Measurements from ENCODE around the gene ITPR3.
"Not testable (repeated sequence)": the region's sequence is repeated elsewhere in the genome, so short reads cannot be mapped to it uniquely, and the experiment has no call there.

The ITPR3 gene

GRCh38 chr6:33591424-33592032, 29.6 kb upstream of the ITPR3 start:
- no peak for DNase-seq

DNA sequence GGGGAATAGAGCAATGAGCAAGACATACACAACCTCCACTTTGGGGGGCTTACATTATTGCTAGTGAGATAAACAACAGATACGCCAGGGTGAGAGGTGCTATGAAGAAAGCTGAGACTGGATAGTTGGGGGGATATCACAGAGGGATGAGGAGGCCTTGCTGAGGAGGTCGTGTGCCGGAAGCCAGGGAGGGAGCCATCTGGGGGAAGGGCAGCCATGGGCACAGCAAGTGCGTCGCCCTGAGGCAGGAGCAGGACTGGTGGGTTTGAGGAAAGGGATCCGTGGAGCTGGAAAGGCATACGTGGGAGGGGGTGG, 28.9 kb upstream of the ITPR3 start:
- DNase-seq: no peak

DNA sequence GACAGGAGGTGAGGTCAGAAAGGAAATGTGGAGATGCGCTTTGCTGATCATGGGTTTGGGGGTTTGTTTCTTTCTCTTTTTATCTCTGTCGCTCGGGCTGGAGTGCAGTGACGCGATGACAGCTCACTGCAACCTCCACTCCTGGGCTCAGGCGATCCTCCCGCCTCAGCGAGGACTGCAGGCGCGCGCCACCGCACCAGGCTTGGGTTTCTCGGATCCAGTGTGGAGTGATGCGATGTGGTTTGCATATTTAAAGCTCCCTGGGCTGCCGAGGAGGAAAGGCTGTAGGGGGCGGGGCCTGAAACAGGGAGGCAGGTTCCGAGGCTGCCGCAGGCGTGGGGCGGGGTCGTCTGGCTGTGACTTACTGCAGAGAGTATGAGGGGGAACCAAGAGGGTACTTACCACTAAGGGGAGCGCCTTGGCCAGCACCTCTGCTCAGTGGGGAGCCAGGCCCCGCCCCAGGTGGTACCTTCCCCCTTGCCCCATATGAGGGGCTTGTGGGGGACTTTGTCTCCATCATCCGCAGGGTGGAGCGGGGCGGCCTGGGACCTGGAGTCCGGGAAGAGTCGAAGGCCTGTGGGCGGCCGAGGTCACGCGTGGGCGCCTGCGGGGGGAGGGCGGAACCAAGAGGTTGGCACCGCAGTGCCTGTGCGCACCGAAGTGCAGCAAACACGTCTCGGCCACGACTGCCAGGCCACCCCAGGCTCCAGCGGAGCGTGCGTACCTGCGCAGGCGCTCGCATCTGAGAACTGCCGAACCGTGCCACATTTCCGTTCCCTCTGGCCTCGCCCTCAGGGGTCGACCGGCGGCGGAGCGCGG, 28.3 kb upstream of the ITPR3 start:
- DNase-seq: no peak

DNA sequence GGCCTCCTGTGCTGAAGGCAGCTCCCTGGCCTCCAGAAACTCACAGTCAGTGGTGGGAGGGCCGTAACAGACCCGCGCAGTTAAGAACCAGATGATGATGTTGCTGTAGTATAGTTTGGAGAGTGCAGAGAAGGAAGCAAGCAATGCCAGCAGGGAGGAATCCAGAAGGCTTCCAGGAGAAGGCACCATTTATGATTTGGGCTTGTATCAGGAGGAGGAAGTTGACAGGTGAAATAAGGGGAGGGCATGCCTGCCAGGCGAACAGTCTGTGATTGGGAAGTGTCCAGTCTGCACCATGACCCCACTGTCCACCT, 27.8 kb upstream of the ITPR3 start:
- DNase-seq: no peak

DNA sequence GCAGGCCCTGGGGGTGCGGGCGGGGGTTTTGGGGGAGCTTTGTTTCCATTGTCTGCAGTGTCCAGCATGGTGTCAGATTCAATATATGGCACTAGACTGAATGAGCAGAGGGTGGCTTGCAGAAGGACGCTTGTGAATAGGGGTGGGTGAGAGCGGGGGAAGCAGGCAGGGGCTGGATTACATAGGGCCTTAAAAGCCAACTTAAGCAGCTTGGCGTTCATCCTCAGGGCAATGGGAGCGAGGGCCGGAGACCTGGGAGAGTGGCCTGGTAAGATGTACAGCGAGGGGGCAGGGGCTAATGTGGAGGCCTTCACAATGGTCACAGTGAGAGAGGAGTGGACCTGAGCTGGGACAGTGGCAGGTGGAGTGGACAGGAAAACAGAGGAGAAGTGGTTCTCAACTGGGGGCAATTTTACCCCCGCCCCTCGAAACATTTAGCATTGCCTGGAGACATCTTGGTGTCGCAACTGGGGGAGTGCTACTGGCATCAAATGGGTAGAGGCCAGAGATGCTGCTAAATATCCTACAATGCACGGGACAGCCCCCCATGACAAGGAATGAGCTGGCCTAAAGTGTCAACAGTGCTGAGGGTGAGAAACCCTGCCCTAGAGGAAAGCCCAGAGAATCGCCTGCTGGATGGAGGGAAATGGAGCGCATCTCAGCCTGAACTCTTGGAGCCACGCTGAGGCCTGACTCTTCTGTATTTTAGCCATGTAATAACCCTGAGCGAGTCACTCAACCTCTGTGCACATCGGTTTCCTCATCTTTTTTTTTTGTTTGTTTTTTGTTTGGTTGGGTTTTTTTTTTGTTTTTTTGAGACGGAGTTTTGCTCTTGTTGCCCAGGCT, 25.9 kb upstream of the ITPR3 start:
- no peak for DNase-seq

DNA sequence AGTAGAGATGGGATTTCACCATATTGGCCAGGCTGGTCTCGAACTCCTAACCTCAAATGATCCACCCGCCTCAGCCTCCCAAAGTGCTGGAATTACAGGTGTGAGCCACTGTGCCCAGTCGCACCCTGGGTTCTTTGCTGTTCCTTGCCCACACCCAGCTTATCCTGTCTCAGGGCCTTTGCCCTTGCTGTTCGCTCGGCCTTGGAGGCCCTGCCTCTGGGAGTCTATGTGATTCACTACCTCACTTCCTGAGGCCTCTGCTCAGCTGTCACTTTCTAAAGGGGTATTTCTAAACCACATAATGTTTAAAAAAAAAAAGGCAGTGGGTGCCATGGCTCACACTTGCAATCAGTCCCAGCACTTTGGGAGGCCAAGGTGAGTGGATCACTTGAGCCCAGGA, 24.2 kb upstream of the ITPR3 start:
- DNase-seq: not testable (repeated sequence)

DNA sequence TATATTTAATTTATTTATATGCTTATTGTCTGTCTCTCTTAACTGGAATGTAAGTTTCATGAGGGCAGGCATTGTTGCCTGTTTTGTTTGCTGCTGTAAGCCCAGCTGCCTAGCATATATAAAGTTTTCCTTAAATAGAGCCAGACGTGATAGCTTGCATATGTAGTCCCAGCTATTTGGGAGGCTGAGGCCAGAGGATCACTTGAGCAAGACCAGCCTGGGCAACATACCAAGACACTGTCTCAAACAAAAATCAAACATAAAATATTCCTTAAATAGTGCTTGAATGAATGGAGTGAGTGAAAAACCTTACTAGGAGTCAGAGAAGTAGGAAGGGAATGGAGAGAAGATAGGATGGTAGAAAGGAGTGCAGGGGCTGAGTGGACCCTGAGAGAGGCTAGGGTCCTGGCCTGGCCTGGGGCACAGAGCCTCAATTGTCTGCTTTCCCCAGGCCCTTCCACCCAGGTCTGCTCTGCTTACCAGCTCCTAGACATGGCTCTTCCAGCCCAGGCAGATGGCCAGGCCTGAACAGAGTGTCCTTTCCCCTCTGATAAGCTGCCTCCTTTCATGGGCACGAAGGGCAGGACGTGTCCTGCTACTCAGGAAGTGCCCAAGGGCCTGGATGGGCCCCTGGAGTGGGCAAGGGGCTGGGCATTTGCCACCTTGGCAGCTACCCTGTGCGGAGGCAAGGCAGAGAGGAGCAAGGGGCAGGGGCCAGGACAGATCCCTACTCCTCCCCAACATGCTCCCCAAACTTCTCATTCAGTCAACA, 23.4 kb upstream of the ITPR3 start:
- DNase-seq: no peak

- no peak for DNase-seq
These were observed 21.6 kb upstream of the ITPR3 start for GRCh38 chr6:33599413-33599938.

DNA sequence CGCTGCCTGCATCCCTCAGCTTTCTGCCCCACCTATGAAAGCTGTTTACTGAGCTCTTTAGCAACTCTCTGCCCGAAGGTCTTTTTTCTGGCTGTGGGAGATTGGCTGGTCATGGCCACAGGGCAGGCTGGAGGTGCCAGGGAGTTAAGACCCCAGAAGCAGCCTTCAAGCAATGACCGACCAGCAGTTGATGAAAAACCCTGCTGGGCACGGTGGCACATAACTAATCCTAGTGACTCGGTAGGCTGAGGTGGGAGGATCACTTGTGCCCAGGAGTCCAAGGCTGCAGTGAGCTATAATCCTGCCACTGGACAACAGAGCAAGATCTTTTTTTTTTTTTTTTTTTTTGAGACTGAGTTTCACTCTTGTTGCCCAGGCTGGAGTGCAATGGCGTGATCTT, 20.4 kb upstream of the ITPR3 start:
- DNase-seq: no peak

- no peak for DNase-seq
These were observed 18.9 kb upstream of the ITPR3 start for GRCh38 chr6:33602180-33602579.

DNA sequence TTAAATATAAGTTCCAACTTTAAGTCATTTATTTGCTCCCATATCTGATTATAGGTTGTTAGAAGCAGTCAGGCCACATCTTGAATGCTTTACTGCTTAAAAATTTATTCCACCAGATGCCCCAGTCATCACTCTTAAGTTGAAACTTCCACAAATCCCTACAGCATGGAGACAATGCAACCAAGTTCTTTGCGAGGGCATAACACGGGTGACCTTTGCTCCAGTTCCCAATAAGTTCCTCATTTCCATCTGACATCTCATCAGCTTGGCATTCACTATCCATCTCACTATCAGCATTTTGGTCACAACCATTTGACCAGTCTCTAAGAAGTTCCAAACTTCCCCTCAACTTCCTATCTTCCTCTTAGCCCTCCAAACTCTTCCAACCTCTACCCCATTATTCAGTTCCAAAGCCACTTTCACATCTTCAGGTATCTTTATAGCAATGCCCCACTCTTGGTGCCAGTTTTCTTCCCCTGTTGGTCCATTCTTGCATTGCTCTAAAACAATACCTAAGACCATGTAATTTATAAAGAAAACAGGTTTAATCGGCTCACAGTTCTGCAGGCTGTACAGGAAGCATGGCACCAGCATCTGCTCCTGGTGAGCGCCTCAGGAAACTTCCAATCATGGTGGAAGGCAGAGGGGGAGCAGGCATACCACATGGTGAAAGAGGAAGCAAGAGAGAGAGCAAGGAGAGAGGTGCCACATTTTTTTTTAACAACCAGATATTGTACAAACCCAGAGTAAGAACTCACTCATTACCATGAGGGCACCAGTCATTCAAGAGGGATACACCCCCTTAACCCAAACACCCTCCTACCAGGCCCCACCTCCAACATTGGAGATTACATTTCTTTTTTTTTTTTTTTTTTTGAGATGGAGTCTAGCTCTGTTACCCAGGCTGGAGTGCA, 15.9 kb upstream of the ITPR3 start:
- DNase-seq: no peak

GRCh38 chr6:33606642-33607041, 14.5 kb upstream of the ITPR3 start:
- DNase-seq: no peak

- DNase-seq: no peak
These were observed 13.9 kb upstream of the ITPR3 start for GRCh38 chr6:33607126-33607783.

DNA sequence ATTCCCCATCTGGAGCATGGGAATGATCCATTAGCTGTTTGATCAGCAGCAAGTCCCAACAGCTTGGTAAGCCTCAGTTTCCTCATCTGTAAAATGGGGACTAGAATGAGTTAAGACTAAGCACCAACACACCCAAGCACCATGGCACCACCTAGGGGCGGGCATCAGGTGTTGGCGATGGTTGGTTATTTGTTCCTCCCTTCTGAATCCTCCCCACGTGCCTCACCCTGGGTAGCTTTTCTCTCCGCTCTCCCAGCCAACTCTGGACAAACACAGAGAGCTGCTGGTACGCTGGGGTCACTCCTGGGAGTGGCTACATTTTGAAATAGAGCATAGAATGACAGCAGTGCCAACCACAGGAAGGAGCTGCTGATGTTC, 13.3 kb upstream of the ITPR3 start:
- no peak for DNase-seq

GRCh38 chr6:33609019-33609418, 12.1 kb upstream of the ITPR3 start:
- no peak for DNase-seq

DNA sequence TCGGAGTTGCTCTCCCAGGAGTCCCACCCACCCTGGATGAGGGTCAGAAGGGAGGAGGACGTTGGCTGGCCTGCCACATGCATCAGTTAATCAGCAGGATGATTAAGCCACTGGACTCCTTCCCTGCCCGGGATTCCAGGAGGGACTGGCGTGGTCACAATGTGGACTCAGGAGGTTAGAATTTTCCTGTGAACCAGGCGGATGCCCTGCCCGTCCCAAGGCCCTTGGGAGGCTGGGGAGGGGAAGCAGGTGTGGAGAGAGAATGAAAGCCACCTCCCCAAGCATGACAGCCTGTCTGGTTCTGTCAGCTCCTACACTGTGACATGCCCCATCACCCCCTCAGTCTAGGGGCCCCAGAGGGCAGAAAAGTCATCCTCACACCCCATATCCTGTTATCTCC, 11.6 kb upstream of the ITPR3 start:
- DNase-seq: no peak

GRCh38 chr6:33610067-33610466, 11.1 kb upstream of the ITPR3 start:
- DNase-seq: no peak

DNA sequence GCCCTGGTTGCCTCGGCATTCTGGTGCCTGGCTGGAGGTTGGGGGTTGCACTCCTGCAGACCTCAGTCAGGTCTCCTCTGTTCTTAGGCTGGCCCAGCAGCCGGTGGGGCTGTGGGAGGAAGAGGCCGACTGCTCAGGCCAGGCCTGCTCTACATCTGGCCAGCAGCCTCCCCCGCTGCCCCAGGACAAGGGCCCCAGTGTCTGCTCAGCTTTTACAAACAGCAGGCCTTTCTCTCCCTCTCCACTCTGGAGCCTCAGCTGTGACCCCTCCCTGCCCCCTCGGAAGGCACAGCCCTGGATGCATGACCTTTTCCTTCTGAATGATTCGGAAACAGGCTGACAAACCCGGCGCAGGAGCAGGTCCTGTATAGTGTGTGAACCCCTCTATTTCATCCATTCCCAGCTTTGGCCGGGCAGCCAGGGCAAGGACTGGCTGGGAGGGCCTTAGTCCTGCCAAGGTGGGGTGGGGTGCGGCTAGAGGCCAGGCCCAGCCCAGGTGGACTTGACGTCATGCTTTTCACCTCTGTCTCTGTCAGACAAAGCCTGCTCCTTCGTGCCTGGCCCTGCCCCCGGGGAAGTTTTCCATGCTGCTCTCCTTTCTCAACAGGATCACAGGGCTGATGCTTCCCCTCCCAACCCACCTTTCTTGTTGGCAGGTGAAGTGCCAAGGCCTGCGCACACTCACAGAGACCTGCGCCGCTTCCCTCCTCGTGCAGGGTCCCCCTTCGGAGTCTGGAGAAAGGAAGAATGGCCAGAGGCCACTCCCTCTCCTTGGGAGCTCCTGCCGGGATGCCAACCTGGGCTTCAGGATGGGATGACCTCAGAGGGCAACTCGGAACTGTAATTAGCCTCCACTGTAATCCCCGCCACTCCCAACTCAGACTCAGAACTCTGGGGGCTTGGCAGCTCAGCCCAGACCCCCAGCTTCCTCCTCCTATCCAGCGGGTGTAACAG, 10.1 kb upstream of the ITPR3 start:
- no peak for DNase-seq

DNA sequence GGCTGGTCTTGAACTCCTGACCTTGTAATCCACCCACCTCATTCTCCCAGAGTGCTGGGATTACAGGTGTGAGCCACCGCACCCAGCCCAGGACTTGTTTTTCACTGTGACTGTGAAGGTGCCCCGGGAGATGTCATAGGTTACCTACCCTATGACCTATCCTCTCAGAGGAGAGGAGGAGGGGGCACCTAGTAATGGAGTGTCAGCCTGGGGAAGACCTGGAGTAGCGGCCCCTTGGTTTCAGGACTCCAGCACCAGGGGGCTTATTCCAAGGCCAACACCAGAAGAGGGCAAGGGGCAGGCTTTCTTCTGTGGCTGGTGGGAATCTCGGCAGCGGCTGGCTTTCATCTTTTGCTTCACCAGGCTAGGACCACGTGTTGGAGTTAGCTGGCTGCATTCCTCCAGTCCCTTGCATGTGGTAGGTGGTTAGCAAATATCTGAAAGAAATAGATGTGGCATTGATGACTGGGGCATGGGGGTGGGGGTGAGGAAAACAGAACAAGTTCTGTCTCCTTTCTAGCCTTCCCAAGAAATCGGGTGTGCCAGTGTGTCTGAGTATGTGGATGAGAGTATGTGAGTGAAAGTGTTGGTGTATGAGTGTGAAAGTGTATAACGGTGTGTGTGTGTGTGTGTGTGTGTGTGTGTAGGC, 7.9 kb upstream of the ITPR3 start:
- DNase-seq: no peak

DNA sequence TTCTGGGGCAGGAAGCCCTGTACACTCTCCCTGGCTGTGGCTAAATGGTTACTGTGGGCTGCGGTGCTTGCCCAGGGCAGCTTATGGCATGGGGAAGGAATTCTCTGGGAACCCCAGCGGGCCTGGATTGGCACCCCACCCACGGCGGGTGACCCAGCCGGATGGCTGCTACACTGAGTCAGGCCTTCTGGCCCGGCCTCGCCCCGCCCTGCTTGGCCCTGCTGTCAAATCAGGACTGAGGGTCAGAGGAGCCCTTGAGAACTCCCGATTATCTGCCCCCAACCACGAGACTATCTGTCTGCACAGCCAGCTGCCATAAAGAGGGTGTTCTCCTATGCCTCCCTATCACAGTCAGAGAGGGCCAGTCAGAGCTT, 7.3 kb upstream of the ITPR3 start:
- no peak for DNase-seq
